HepG2 (cell line): ENCODE measurements around the gene ANTXRL.
"Not testable (repeated sequence)": the region's sequence is repeated elsewhere in the genome, so short reads cannot be mapped to it uniquely, and the experiment has no call there.

ENCODE experiments used
- ATF1 ChIP-seq: IDR thresholded peaks from 2 replicates; pipeline ENCODE4 v1.6.1; 2016; ENCODE audit warnings: mild to moderate bottlenecking, control low read depth
- CTCF ChIP-seq: sonication (generic); formaldehyde crosslinking; IDR thresholded peaks from 2 replicates; pipeline ENCODE4 v1.5.0; 2020; ENCODE audit warnings: mild to moderate bottlenecking, missing genetic modification reagents, moderate library complexity
- NFKB2 ChIP-seq: sonication (generic); formaldehyde crosslinking; IDR thresholded peaks from 2 replicates; pipeline ENCODE4 v1.4.0; 2020; ENCODE audit warnings: missing genetic modification reagents, borderline replicate concordance
- YY1 ChIP-seq: IDR thresholded peaks from 2 replicates; pipeline ENCODE4 v1.6.1; 2011; ENCODE audit warnings: low read length, low read depth, moderate library complexity, mild to moderate bottlenecking; ENCODE audit not compliant: insufficient read depth, insufficient replicate concordance
- ZNF281 ChIP-seq: sonication (generic); formaldehyde crosslinking; IDR thresholded peaks from 2 replicates; pipeline ENCODE4 v1.4.0; 2020; ENCODE audit warnings: missing genetic modification reagents, borderline replicate concordance
- ZNF446 ChIP-seq: sonication (generic); formaldehyde crosslinking; IDR thresholded peaks from 2 replicates; pipeline ENCODE4 v1.5.0; 2020; ENCODE audit warnings: mild to moderate bottlenecking, missing genetic modification reagents
- ZNF512 ChIP-seq: sonication (generic); formaldehyde crosslinking; IDR thresholded peaks from 2 replicates; pipeline ENCODE4 v1.4.0; 2020; ENCODE audit warnings: mild to moderate bottlenecking, missing genetic modification reagents

- TF ChIP-seq CTCF; ZNF446 (CRISPR knock-in tag); ZNF512 (CRISPR knock-in tag); NFKB2 (CRISPR knock-in tag); ZNF281 (CRISPR knock-in tag); ATF1; YY1: not testable (repeated sequence)
Observed at GRCh38 chr10:46296086-46296485, 9.3 kb downstream of the ANTXRL start.
